A549 (cell line): ENCODE results near the gene MAGI1. TPM values are rescaled to one million over a fixed set of nuclear protein-coding genes. Genes with fewer than 3 reads are reported as not detected.
A peak's percentile ranks its signal among the peaks of the same experiment; 100 is the strongest.

Experiments used
- ATAC-seq, 2 experiments: fragments of 200-7000 bp in 1 of 2; fragments of >200 bp in 1 of 2; cut with Nextera tagmentation in 1 of 2; cut with Tn5 transposase in 1 of 2; 3 replicates each; pipeline versions ENCODE4 v1.8.0 to v1.9.1; 2018 to 2020; ENCODE audit warnings: mild to moderate bottlenecking in 1 of 2, moderate library complexity in 1 of 2
- CTCF ChIA-PET: fragments of 300-600 bp; sonication (Branson Sonifier 250); formaldehyde crosslinking; extraction: SDS; loops from one replicate; lab custom pipeline; 2021; ENCODE audit warnings: antibody characterized with exemption, inconsistent platforms; lab: Yijun Ruan, JAX
- POLR2A ChIA-PET: fragments of 350-600 bp; formaldehyde crosslinking; extraction: SDS; loops from one replicate; lab custom pipeline; 2021; ENCODE audit warnings: antibody characterized with exemption, inconsistent platforms; lab: Yijun Ruan, JAX
- DNase-seq, 2 experiments: peaks; one replicate each; pipeline versions ENCODE4 v3.0.0 to v3.0.0-alpha.2; 2011 to 2016; ENCODE audit warnings: low read depth in 1 of 2, low spot score in 1 of 2
- FAIRE-seq: peaks from 2 replicates; lab custom pipeline; 2011; peaks lifted over from hg19 to GRCh38; lab: Jason Lieb, UNC
- H3K27ac ChIP-seq, 2 experiments: fragments of >200 bp; sonication (Bioruptor Twin); formaldehyde crosslinking; 3 replicates each; pipeline ENCODE4 v1.5.1; 2016 to 2017
- H3K4me1 ChIP-seq: fragments of >200 bp; sonication (Bioruptor Twin); formaldehyde crosslinking; 3 replicates; pipeline ENCODE4 v1.6.1; 2016
- H3K4me2 ChIP-seq: fragments of >200 bp; sonication (Bioruptor Twin); formaldehyde crosslinking; 3 replicates; pipeline ENCODE4 v1.6.1; 2016
- H3K4me3 ChIP-seq: fragments of >200 bp; sonication (Bioruptor Twin); formaldehyde crosslinking; 3 replicates; pipeline ENCODE4 v1.5.1; 2016
- H3K9me3 ChIP-seq: fragments of >200 bp; sonication (Bioruptor Twin); formaldehyde crosslinking; 3 replicates; pipeline ENCODE4 v1.6.1; 2016
- ATOH8 ChIP-seq: fragments of 250-450 bp; sonication (Bioruptor Pico); IDR thresholded peaks from 2 replicates; pipeline ENCODE4 v1.5.0; 2020; ENCODE audit warnings: low read depth, mild to moderate bottlenecking, moderate library complexity
- CBX8 ChIP-seq: fragments of 200-600 bp; sonication (generic); IDR thresholded peaks from 2 replicates; pipeline ENCODE4 v1.6.1; 2016
- CEBPB ChIP-seq, 2 experiments: fragments of >200 bp in 1 of 2; sonication (Bioruptor Twin) in 1 of 2; formaldehyde crosslinking in 1 of 2; IDR thresholded peaks; 2 replicates each; pipeline ENCODE4 v1.6.1; 2012 to 2016
- CHD2 ChIP-seq: fragments of 150-350 bp; IDR thresholded peaks from 2 replicates; pipeline ENCODE4 v1.6.1; 2014; ENCODE audit warnings: low read length; ENCODE audit not compliant: partially characterized antibody
- CHD4 ChIP-seq: fragments of 200-600 bp; sonication (generic); IDR thresholded peaks from 2 replicates; pipeline ENCODE4 v1.6.1; 2016; ENCODE audit warnings: antibody characterized with exemption, mild to moderate bottlenecking, borderline replicate concordance
- E2F6 ChIP-seq: IDR thresholded peaks from 2 replicates; pipeline ENCODE4 v1.6.1; 2012; ENCODE audit warnings: low read depth, borderline replicate concordance
- ESRRA ChIP-seq: fragments of 150-350 bp; IDR thresholded peaks from 2 replicates; pipeline ENCODE4 v1.6.1; 2014; ENCODE audit warnings: mild to moderate bottlenecking, low read length, borderline replicate concordance
- HDAC2 ChIP-seq: fragments of 200-600 bp; sonication (generic); IDR thresholded peaks from 2 replicates; pipeline ENCODE4 v1.6.1; 2016
- HEYL ChIP-seq: fragments of 250-450 bp; sonication (Bioruptor Pico); IDR thresholded peaks from 2 replicates; pipeline ENCODE4 v1.8.0; 2021; ENCODE audit warnings: mild to moderate bottlenecking, moderate library complexity
- KDM1A ChIP-seq: fragments of 200-600 bp; sonication (generic); IDR thresholded peaks from 2 replicates; pipeline ENCODE4 v1.6.1; 2016; ENCODE audit warnings: low read depth, mild to moderate bottlenecking
- KDM5A ChIP-seq: fragments of 200-600 bp; sonication (generic); IDR thresholded peaks from 2 replicates; pipeline ENCODE4 v1.6.1; 2016; ENCODE audit warnings: antibody characterized with exemption, mild to moderate bottlenecking
- MAFK ChIP-seq: fragments of 450-650 bp; IDR thresholded peaks from 2 replicates; pipeline ENCODE4 v1.6.1; 2014; ENCODE audit not compliant: partially characterized antibody
- MYC ChIP-seq: IDR thresholded peaks from 2 replicates; pipeline ENCODE4 v1.6.1; 2012; ENCODE audit warnings: mild to moderate bottlenecking, inconsistent platforms, low read length, improper control_type of control experiment, borderline replicate concordance
- PBX3 ChIP-seq: IDR thresholded peaks from 2 replicates; pipeline ENCODE4 v1.6.1; 2012
- POLR2AphosphoS2 ChIP-seq: conservative IDR thresholded peaks from 2 replicates; pipeline ENCODE4 v1.6.1; 2012; ENCODE audit warnings: low read length, improper control_type of control experiment, inconsistent platforms
- RCOR1 ChIP-seq: fragments of 150-350 bp; IDR thresholded peaks from 2 replicates; pipeline ENCODE4 v1.6.1; 2014; ENCODE audit warnings: antibody characterized with exemption, low read length, low read depth
- RFX5 ChIP-seq: fragments of 450-650 bp; IDR thresholded peaks from 2 replicates; pipeline ENCODE4 v1.7.1; 2014; ENCODE audit warnings: antibody characterized with exemption, mild to moderate bottlenecking, moderate library complexity
- TFCP2L1 ChIP-seq: fragments of 250-450 bp; sonication (Bioruptor Pico); IDR thresholded peaks from 2 replicates; pipeline ENCODE4 v1.5.0; 2021; ENCODE audit warnings: mild to moderate bottlenecking
- TP53 ChIP-seq: fragments of 250-450 bp; sonication (Bioruptor Pico); IDR thresholded peaks from 2 replicates; pipeline ENCODE4 v1.5.0; 2021; ENCODE audit warnings: mild to moderate bottlenecking, moderate library complexity
- ZFP36 ChIP-seq: fragments of 450-650 bp; IDR thresholded peaks from 2 replicates; pipeline ENCODE4 v1.6.1; 2014; ENCODE audit warnings: borderline replicate concordance; ENCODE audit not compliant: partially characterized antibody
- ZNF302 ChIP-seq: fragments of 250-450 bp; sonication (Bioruptor Pico); IDR thresholded peaks from 2 replicates; pipeline ENCODE4 v1.9.0; 2021; ENCODE audit warnings: inconsistent platforms, mild to moderate bottlenecking, moderate library complexity
- ZSCAN20 ChIP-seq: fragments of 250-450 bp; sonication (Bioruptor Pico); IDR thresholded peaks from 2 replicates; pipeline ENCODE4 v1.8.0; 2022; ENCODE audit warnings: mild to moderate bottlenecking, moderate library complexity
- WGBS: methylation state at CpG from one replicate; pipeline ENCODE4 v1.1.6; 2017; ENCODE audit errors: missing lambda C conversion rate; 5-methylcytosine and 5-hydroxymethylcytosine counted together
- polyA plus RNA-seq, 4 experiments: library from polyadenylated mRNA; depleted of rRNA in 3 of 4; stranded (reverse); fragments of >200 nt; fragmentation: RNase III in 1 of 4; extraction: RNeasy Plus Mini Kit Qiagen cat#74134 plus additional on column Dnase treatment in 1 of 4; gene quantifications; 2 replicates in 3 of 4; 3 replicates in 1 of 4; pipeline ENCODE4 v1.2.3, GENCODE V29; 2011 to 2017
- TF ChIP-seq, protein P1 (sequence below): IDR thresholded peaks from 2 replicates; pipeline ENCODE4 v1.6.1; 2012
- TF ChIP-seq, protein P2 (sequence below): fragments of 150-350 bp; IDR thresholded peaks from 2 replicates; pipeline ENCODE4 v1.6.1; 2014; ENCODE audit warnings: low read depth, mild to moderate bottlenecking, low read length
- TF ChIP-seq, protein P3 (sequence below): fragments of 250-450 bp; sonication (Bioruptor Pico); IDR thresholded peaks from 2 replicates; pipeline ENCODE4 v1.5.0; 2021; ENCODE audit warnings: mild to moderate bottlenecking, moderate library complexity, borderline replicate concordance

Gene MAGI1
- polyA plus RNA-seq, 2 of the 4 experiments (the other 2 are of a cell fraction) = 4.7 to 6.6 TPM

- FAIRE-seq (no peak), DNase-seq (no peak), ATAC-seq (no peak)
- H3K4me2 ChIP-seq = no peak overlapping the region
- ChIA-PET POLR2A (no interaction called here), CTCF (interaction anchor here (0.9 to 1.4 kb wide), 2 partner anchors 56 to 157 kb away, joined by 3 read pairs; no protein-coding TSS in a partner anchor)
- H3K27ac ChIP-seq = no peak overlapping the region
- H3K4me1 ChIP-seq = peaks cover 17% of the 10 kb centered on the region; the same call in 2 of the 3 replicates
- TF ChIP-seq, protein P1, sequence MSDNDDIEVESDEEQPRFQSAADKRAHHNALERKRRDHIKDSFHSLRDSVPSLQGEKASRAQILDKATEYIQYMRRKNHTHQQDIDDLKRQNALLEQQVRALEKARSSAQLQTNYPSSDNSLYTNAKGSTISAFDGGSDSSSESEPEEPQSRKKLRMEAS = no peak
- peak; percentile 54 for TF ChIP-seq MAFK
- TF ChIP-seq KDM1A = no peak
- no peaks in the 10 kb centered on the region for H3K9me3 ChIP-seq
- 84% methylated on average over 4 of the region's 4 CpGs for WGBS
- no peak overlapping the region for H3K4me3 ChIP-seq
Observed at GRCh38 chr3:65880350-65880749, 158.4 kb downstream of the MAGI1 start.

GRCh38 chr3:65879372-65879771 lies 159.3 kb downstream of the MAGI1 start:
- FAIRE-seq = no peak
- no peak for TF ChIP-seq ZSCAN20 (CRISPR knock-in tag)
- TF ChIP-seq HDAC2 = no peak
- TF ChIP-seq, protein P2, sequence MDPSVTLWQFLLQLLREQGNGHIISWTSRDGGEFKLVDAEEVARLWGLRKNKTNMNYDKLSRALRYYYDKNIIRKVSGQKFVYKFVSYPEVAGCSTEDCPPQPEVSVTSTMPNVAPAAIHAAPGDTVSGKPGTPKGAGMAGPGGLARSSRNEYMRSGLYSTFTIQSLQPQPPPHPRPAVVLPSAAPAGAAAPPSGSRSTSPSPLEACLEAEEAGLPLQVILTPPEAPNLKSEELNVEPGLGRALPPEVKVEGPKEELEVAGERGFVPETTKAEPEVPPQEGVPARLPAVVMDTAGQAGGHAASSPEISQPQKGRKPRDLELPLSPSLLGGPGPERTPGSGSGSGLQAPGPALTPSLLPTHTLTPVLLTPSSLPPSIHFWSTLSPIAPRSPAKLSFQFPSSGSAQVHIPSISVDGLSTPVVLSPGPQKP = no peak
- TF ChIP-seq ZFP36 = peak; percentile 7
- no peak for TF ChIP-seq KDM5A
- TF ChIP-seq TFCP2L1 (CRISPR knock-in tag) = no peak
- ChIA-PET CTCF (interaction anchor here (0.9 kb wide), 1 partner anchor 259 kb away, joined by 3 read pairs; no protein-coding TSS in a partner anchor), POLR2A (no interaction called here)
- H3K27ac ChIP-seq = no peak overlapping the region
- no peak for DNase-seq
- no peaks in the 10 kb centered on the region for H3K9me3 ChIP-seq
- no peak overlapping the region for H3K4me3 ChIP-seq
- H3K4me2 ChIP-seq = no peak overlapping the region
- no peak for ATAC-seq
- WGBS = 100% methylated on average over 1 of the region's 1 CpG
- H3K4me1 ChIP-seq = peaks cover 16% of the 10 kb centered on the region; the same call in 2 of the 3 replicates

DNA sequence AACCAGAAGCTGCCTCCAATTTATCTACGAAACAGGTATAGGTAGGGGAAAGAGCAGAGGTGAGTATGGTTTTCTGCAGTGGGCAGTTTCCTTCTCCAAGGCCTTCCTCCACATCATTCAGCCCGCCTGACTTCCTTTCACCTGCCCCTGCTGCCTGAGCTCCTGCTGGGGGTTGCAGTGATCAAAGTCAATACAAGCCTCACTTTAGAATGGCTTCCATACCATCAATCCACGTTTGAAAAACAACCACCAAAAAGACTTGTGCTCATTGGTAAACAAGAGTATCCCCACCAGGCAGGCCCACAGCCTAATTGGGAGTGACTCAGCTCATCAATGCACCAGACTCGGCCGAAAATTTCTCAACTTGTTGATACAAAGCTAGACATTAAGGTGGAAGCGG lies 159.9 kb downstream of the MAGI1 start:
- FAIRE-seq = no peak
- Histone ChIP-seq H3K4me2 (no peak overlapping the region), H3K9me3 (no peaks in the 10 kb centered on the region)
- TF ChIP-seq ESRRA (no peak), CHD4 (no peak), CEBPB (IDR thresholded peaks at IDR 0.05) (no peak), POLR2AphosphoS2 (no peak), CHD2 (no peak), TP53 (CRISPR knock-in tag) (no peak), HEYL (CRISPR knock-in tag) (no peak), MYC (no peak), ATOH8 (no peak), RFX5 (no peak), ZNF302 (CRISPR knock-in tag) (no peak), PBX3 (no peak), E2F6 (no peak), RCOR1 (no peak), KDM1A (no peak), CBX8 (no peak)
- TF ChIP-seq, protein P3, sequence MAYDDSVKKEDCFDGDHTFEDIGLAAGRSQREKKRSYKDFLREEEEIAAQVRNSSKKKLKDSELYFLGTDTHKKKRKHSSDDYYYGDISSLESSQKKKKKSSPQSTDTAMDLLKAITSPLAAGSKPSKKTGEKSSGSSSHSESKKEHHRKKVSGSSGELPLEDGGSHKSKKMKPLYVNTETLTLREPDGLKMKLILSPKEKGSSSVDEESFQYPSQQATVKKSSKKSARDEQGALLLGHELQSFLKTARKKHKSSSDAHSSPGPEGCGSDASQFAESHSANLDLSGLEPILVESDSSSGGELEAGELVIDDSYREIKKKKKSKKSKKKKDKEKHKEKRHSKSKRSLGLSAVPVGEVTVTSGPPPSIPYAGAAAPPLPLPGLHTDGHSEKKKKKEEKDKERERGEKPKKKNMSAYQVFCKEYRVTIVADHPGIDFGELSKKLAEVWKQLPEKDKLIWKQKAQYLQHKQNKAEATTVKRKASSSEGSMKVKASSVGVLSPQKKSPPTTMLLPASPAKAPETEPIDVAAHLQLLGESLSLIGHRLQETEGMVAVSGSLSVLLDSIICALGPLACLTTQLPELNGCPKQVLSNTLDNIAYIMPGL = no peak
- TF ChIP-seq, all 56 proteins: peak for 0
- Histone ChIP-seq H3K4me3 (no peak overlapping the region), H3K4me1 (peaks cover 10% of the 10 kb centered on the region; the same call in 2 of the 3 replicates), H3K27ac (no peak overlapping the region)
- no peak for ATAC-seq
- no peak for DNase-seq
- 78% methylated on average over 6 of the region's 6 CpGs for WGBS
- ChIA-PET POLR2A (no interaction called here), CTCF (interaction anchor here (0.9 kb wide), 1 partner anchor 260 kb away, joined by 3 read pairs; no protein-coding TSS in a partner anchor)
